ENCODE measurements around the gene SLC39A11.

The SLC39A11 gene

GRCh38 chr17:72702136-72702735, 390.3 kb downstream of the SLC39A11 start:
- no peak for DNase-seq (ENCODE audit: low read depth in 3 of 3, low spot score in 1 of 3)

GRCh38 chr17:72700226-72700625, 392.3 kb downstream of the SLC39A11 start:
- DNase-seq (ENCODE audit: low read depth in 3 of 3, low spot score in 1 of 3) = no peak

GRCh38 chr17:72699545-72699944, 392.9 kb downstream of the SLC39A11 start:
- no peak for DNase-seq (ENCODE audit: low read depth in 3 of 3, low spot score in 1 of 3)

GRCh38 chr17:72697602-72698146, 394.8 kb downstream of the SLC39A11 start:
- DNase-seq (ENCODE audit: low read depth in 3 of 3, low spot score in 1 of 3) = no peak

GRCh38 chr17:72696721-72697120, 395.8 kb downstream of the SLC39A11 start:
- no peak for DNase-seq (ENCODE audit: low read depth in 3 of 3, low spot score in 1 of 3)

- no peak for DNase-seq (ENCODE audit: low read depth in 3 of 3, low spot score in 1 of 3)
Observed at GRCh38 chr17:72696156-72696555, 396.3 kb downstream of the SLC39A11 start.

- no peak for DNase-seq (ENCODE audit: low read depth in 3 of 3, low spot score in 1 of 3)
Observed at GRCh38 chr17:72693956-72694355, 398.5 kb downstream of the SLC39A11 start.

GRCh38 chr17:72693151-72693878, 399.2 kb downstream of the SLC39A11 start:
- no peak for DNase-seq (ENCODE audit: low read depth in 3 of 3, low spot score in 1 of 3)

GRCh38 chr17:72692676-72693075, 399.8 kb downstream of the SLC39A11 start:
- no peak for DNase-seq (ENCODE audit: low read depth in 3 of 3, low spot score in 1 of 3)

- no peak for DNase-seq (ENCODE audit: low read depth in 3 of 3, low spot score in 1 of 3)
Observed at GRCh38 chr17:72691586-72691985, 400.9 kb downstream of the SLC39A11 start.

- DNase-seq (ENCODE audit: low read depth in 3 of 3, low spot score in 1 of 3) = no peak
Observed at GRCh38 chr17:72691017-72691416, 401.5 kb downstream of the SLC39A11 start.

GRCh38 chr17:72687886-72688285, 404.6 kb downstream of the SLC39A11 start:
- DNase-seq (ENCODE audit: low read depth in 3 of 3, low spot score in 1 of 3) = no peak

- DNase-seq (ENCODE audit: low read depth in 3 of 3, low spot score in 1 of 3) = no peak
Observed at GRCh38 chr17:72684405-72685020, 408.0 kb downstream of the SLC39A11 start.

GRCh38 chr17:72683506-72684404, 408.7 kb downstream of the SLC39A11 start:
- DNase-seq (ENCODE audit: low read depth in 3 of 3, low spot score in 1 of 3) = no peak

- DNase-seq (ENCODE audit: low read depth in 3 of 3, low spot score in 1 of 3) = no peak
Observed at GRCh38 chr17:72682605-72683004, 409.9 kb downstream of the SLC39A11 start.

- DNase-seq (ENCODE audit: low read depth in 3 of 3, low spot score in 1 of 3) = no peak
Observed at GRCh38 chr17:72681844-72682243, 410.6 kb downstream of the SLC39A11 start.

- no peak for DNase-seq (ENCODE audit: low read depth in 3 of 3, low spot score in 1 of 3)
Observed at GRCh38 chr17:72677714-72678390, 414.6 kb downstream of the SLC39A11 start.

GRCh38 chr17:72677108-72677507, 415.4 kb downstream of the SLC39A11 start:
- DNase-seq (ENCODE audit: low read depth in 3 of 3, low spot score in 1 of 3) = no peak

- no peak for DNase-seq (ENCODE audit: low read depth in 3 of 3, low spot score in 1 of 3)
Observed at GRCh38 chr17:72672729-72673128, 419.8 kb downstream of the SLC39A11 start.

GRCh38 chr17:72671016-72671415, 421.5 kb downstream of the SLC39A11 start:
- no peak for DNase-seq (ENCODE audit: low read depth in 3 of 3, low spot score in 1 of 3)

All from stimulated activated CD4-positive, alpha-beta T cell treated with anti-CD3 and anti-CD28 coated beads, TNF-alpha, amount 100 ng/mL, for 1 hour (primary cell).